Skeletal muscle satellite cell (primary cell): Measurements from ENCODE around the gene LAMA2.

ENCODE experiments used
- H3K27me3 ChIP-seq: 2 replicates; pipeline ENCODE4 v1.7.0; 2013; ENCODE audit warnings: low read length; ENCODE audit not compliant: control insufficient read depth, insufficient read depth
- H3K36me3 ChIP-seq: 2 replicates; pipeline ENCODE4 v1.7.0; 2013; ENCODE audit warnings: mild to moderate bottlenecking, control low read depth, low read length; ENCODE audit not compliant: insufficient read depth
- H3K4me1 ChIP-seq: 2 replicates; pipeline ENCODE4 v1.7.0; 2013; ENCODE audit warnings: low read length; ENCODE audit not compliant: control insufficient read depth, insufficient read depth
- H3K4me2 ChIP-seq: 2 replicates; pipeline ENCODE4 v1.7.0; 2013; ENCODE audit warnings: mild to moderate bottlenecking, low read length
- H3K4me3 ChIP-seq: 2 replicates; pipeline ENCODE4 v1.7.0; 2013; ENCODE audit warnings: low read length
- H3K9ac ChIP-seq: 2 replicates; pipeline ENCODE4 v1.7.0; 2013; ENCODE audit warnings: mild to moderate bottlenecking, low read depth, low read length, moderate library complexity
- H3K9me3 ChIP-seq: replicated peaks from 2 replicates; pipeline ENCODE4 v1.7.0; 2013; ENCODE audit warnings: mild to moderate bottlenecking, control low read depth, low read length

LAMA2 gene

GRCh38 chr6:129500958-129501739 lies 618.2 kb downstream of the LAMA2 start:
- no peaks in the 10 kb centered on the region for H3K9me3 ChIP-seq
- H3K4me2 ChIP-seq = peak overlapping the region; percentile 56
- H3K27me3 ChIP-seq = no peaks in the 10 kb centered on the region
- H3K36me3 ChIP-seq = peaks cover 7% of the 10 kb centered on the region
- H3K4me3 ChIP-seq = no peak overlapping the region
- peaks cover 59% of the 10 kb centered on the region for H3K4me1 ChIP-seq
- H3K9ac ChIP-seq = peak overlapping the region; percentile 36

- Histone ChIP-seq H3K4me1 (peaks cover 59% of the 10 kb centered on the region), H3K4me2 (peak overlapping the region; percentile 30), H3K36me3 (peaks cover 7% of the 10 kb centered on the region), H3K9me3 (no peaks in the 10 kb centered on the region), H3K9ac (peak overlapping the region; percentile 33), H3K27me3 (no peaks in the 10 kb centered on the region), H3K4me3 (no peak overlapping the region)
These were observed 619.1 kb downstream of the LAMA2 start for GRCh38 chr6:129501740-129502660.

- Histone ChIP-seq H3K4me1 (peaks cover 37% of the 10 kb centered on the region), H3K9ac (no peak overlapping the region), H3K36me3 (peaks cover 7% of the 10 kb centered on the region), H3K9me3 (no peaks in the 10 kb centered on the region), H3K4me3 (no peak overlapping the region), H3K27me3 (no peaks in the 10 kb centered on the region), H3K4me2 (no peak overlapping the region)
These were observed 621.5 kb downstream of the LAMA2 start for GRCh38 chr6:129504456-129504855.

- no peak overlapping the region for H3K4me3 ChIP-seq
- no peaks in the 10 kb centered on the region for H3K9me3 ChIP-seq
- H3K36me3 ChIP-seq = peaks cover 18% of the 10 kb centered on the region
- H3K4me2 ChIP-seq = no peak overlapping the region
- H3K9ac ChIP-seq = no peak overlapping the region
- H3K27me3 ChIP-seq = no peaks in the 10 kb centered on the region
- peaks cover 21% of the 10 kb centered on the region for H3K4me1 ChIP-seq
These were observed 624.3 kb downstream of the LAMA2 start for GRCh38 chr6:129507059-129507807.

- H3K4me1 ChIP-seq = peaks cover 15% of the 10 kb centered on the region
- no peak overlapping the region for H3K4me3 ChIP-seq
- no peaks in the 10 kb centered on the region for H3K27me3 ChIP-seq
- H3K9ac ChIP-seq = no peak overlapping the region
- H3K4me2 ChIP-seq = no peak overlapping the region
- H3K36me3 ChIP-seq = peaks cover 24% of the 10 kb centered on the region
- no peaks in the 10 kb centered on the region for H3K9me3 ChIP-seq
These were observed 624.9 kb downstream of the LAMA2 start for GRCh38 chr6:129507846-129508245.

GRCh38 chr6:129508477-129509145 lies 625.7 kb downstream of the LAMA2 start:
- H3K9ac ChIP-seq = no peak overlapping the region
- peaks cover 18% of the 10 kb centered on the region for H3K4me1 ChIP-seq
- H3K27me3 ChIP-seq = no peaks in the 10 kb centered on the region
- H3K9me3 ChIP-seq = no peaks in the 10 kb centered on the region
- peaks cover 27% of the 10 kb centered on the region for H3K36me3 ChIP-seq
- no peak overlapping the region for H3K4me2 ChIP-seq
- H3K4me3 ChIP-seq = no peak overlapping the region

- peaks cover 32% of the 10 kb centered on the region for H3K36me3 ChIP-seq
- no peak overlapping the region for H3K9ac ChIP-seq
- H3K4me2 ChIP-seq = no peak overlapping the region
- H3K9me3 ChIP-seq = no peaks in the 10 kb centered on the region
- no peaks in the 10 kb centered on the region for H3K27me3 ChIP-seq
- H3K4me1 ChIP-seq = peaks cover 18% of the 10 kb centered on the region
- no peak overlapping the region for H3K4me3 ChIP-seq
These were observed 628.0 kb downstream of the LAMA2 start for GRCh38 chr6:129510950-129511349.

GRCh38 chr6:129513471-129513870 lies 630.5 kb downstream of the LAMA2 start:
- Histone ChIP-seq H3K4me1 (peaks cover 18% of the 10 kb centered on the region), H3K4me3 (no peak overlapping the region), H3K4me2 (no peak overlapping the region), H3K36me3 (peaks cover 45% of the 10 kb centered on the region), H3K27me3 (no peaks in the 10 kb centered on the region), H3K9me3 (no peaks in the 10 kb centered on the region), H3K9ac (no peak overlapping the region)

GRCh38 chr6:129515004-129515403 lies 632.1 kb downstream of the LAMA2 start:
- no peak overlapping the region for H3K4me2 ChIP-seq
- no peaks in the 10 kb centered on the region for H3K27me3 ChIP-seq
- H3K36me3 ChIP-seq = peaks cover 45% of the 10 kb centered on the region
- no peak overlapping the region for H3K4me3 ChIP-seq
- H3K4me1 ChIP-seq = peaks cover 18% of the 10 kb centered on the region
- H3K9ac ChIP-seq = no peak overlapping the region
- no peaks in the 10 kb centered on the region for H3K9me3 ChIP-seq

- H3K9me3 ChIP-seq = no peaks in the 10 kb centered on the region
- no peak overlapping the region for H3K4me3 ChIP-seq
- no peak overlapping the region for H3K4me2 ChIP-seq
- peaks cover 45% of the 10 kb centered on the region for H3K36me3 ChIP-seq
- no peak overlapping the region for H3K9ac ChIP-seq
- peaks cover 11% of the 10 kb centered on the region for H3K4me1 ChIP-seq
- no peaks in the 10 kb centered on the region for H3K27me3 ChIP-seq
These were observed 633.1 kb downstream of the LAMA2 start for GRCh38 chr6:129516005-129516404.

- H3K4me2 ChIP-seq = no peak overlapping the region
- no peaks in the 10 kb centered on the region for H3K27me3 ChIP-seq
- no peak overlapping the region for H3K4me3 ChIP-seq
These were observed 633.8 kb downstream of the LAMA2 start for GRCh38 chr6:129516787-129517186.

More at GRCh38 chr6:129516787-129517186, 633.8 kb downstream of the LAMA2 start:
- Histone ChIP-seq H3K9me3 (no peaks in the 10 kb centered on the region), H3K36me3 (peaks cover 39% of the 10 kb centered on the region), H3K4me1 (peaks cover 6% of the 10 kb centered on the region), H3K9ac (no peak overlapping the region)
